B cell (primary cell): ENCODE data around the gene CHST9.

ENCODE experiments used
- EZH2 ChIP-seq: IDR thresholded peaks from 2 replicates; pipeline ENCODE4 v1.6.1; 2012; ENCODE audit warnings: borderline replicate concordance, low read depth, mild to moderate bottlenecking, moderate library complexity, low read length; ENCODE audit not compliant: insufficient read depth, poor library complexity, severe bottlenecking
- TF ChIP-seq, protein P1 (sequence below): fragments of 200-600 bp; IDR thresholded peaks from one replicate; pipeline ENCODE4 v1.8.0; 2022; ENCODE audit warnings: antibody characterized with exemption, mild to moderate bottlenecking

DNA sequence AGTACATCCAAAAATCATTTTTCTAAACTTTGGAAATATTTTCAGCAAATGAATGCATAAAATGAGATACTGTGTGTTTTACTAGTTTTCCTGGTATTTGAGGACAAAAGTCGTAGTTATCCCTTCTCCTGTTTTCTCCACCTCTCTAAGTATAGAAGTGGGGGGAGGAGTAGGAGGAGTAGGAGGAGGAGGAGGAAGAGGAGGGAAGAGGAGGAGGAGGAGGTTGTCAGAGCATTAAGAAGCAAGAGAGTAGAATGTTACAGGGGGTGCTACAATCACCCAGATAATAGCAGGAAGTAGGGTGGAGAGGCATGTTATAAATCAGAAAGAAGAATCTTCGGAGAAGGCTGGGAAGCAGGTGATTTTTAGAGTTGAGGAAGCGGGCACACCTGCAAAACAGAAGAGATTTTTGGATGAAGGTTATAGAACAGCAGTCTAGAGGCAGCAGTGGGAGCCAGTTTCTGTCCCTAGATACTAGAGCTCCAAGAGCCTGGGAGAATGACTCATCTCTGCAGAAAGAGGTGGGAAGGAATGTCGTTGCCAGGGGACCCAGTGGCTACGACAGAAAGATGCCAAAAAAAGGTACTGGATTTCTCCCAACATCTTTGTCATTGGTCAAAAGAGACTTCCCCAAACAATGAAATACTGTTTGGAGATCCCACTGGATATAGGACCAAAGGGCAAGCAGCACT, 275.4 kb downstream of the CHST9 start:
- TF ChIP-seq, protein P1, sequence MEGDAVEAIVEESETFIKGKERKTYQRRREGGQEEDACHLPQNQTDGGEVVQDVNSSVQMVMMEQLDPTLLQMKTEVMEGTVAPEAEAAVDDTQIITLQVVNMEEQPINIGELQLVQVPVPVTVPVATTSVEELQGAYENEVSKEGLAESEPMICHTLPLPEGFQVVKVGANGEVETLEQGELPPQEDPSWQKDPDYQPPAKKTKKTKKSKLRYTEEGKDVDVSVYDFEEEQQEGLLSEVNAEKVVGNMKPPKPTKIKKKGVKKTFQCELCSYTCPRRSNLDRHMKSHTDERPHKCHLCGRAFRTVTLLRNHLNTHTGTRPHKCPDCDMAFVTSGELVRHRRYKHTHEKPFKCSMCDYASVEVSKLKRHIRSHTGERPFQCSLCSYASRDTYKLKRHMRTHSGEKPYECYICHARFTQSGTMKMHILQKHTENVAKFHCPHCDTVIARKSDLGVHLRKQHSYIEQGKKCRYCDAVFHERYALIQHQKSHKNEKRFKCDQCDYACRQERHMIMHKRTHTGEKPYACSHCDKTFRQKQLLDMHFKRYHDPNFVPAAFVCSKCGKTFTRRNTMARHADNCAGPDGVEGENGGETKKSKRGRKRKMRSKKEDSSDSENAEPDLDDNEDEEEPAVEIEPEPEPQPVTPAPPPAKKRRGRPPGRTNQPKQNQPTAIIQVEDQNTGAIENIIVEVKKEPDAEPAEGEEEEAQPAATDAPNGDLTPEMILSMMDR: no peak
- no peak for TF ChIP-seq EZH2
